ENCODE results near the gene GHITM.
"Not testable (repeated sequence)": the region's sequence is repeated elsewhere in the genome, so short reads cannot be mapped to it uniquely, and the experiment has no call there.

Gene GHITM

GRCh38 chr10:84135836-84136235, 3.5 kb upstream of the GHITM start:
- no peak overlapping the region for H3K4me3 ChIP-seq (ENCODE audit: low read length)
- DNase-seq (ENCODE audit: low read depth), result peak; percentile 14
- TF ChIP-seq, protein P1, sequence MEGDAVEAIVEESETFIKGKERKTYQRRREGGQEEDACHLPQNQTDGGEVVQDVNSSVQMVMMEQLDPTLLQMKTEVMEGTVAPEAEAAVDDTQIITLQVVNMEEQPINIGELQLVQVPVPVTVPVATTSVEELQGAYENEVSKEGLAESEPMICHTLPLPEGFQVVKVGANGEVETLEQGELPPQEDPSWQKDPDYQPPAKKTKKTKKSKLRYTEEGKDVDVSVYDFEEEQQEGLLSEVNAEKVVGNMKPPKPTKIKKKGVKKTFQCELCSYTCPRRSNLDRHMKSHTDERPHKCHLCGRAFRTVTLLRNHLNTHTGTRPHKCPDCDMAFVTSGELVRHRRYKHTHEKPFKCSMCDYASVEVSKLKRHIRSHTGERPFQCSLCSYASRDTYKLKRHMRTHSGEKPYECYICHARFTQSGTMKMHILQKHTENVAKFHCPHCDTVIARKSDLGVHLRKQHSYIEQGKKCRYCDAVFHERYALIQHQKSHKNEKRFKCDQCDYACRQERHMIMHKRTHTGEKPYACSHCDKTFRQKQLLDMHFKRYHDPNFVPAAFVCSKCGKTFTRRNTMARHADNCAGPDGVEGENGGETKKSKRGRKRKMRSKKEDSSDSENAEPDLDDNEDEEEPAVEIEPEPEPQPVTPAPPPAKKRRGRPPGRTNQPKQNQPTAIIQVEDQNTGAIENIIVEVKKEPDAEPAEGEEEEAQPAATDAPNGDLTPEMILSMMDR (IDR thresholded peaks at IDR 0.05; ENCODE audit: insufficient read depth, low read depth, low read length, missing control alignments), result no peak

GRCh38 chr10:84137811-84138210, 1.5 kb upstream of the GHITM start:
- DNase-seq (ENCODE audit: low read depth), result no peak
- TF ChIP-seq, protein P1 (IDR thresholded peaks at IDR 0.05; ENCODE audit: insufficient read depth, low read depth, low read length, missing control alignments), result no peak
- no peak overlapping the region for H3K4me3 ChIP-seq (ENCODE audit: low read length)

DNA sequence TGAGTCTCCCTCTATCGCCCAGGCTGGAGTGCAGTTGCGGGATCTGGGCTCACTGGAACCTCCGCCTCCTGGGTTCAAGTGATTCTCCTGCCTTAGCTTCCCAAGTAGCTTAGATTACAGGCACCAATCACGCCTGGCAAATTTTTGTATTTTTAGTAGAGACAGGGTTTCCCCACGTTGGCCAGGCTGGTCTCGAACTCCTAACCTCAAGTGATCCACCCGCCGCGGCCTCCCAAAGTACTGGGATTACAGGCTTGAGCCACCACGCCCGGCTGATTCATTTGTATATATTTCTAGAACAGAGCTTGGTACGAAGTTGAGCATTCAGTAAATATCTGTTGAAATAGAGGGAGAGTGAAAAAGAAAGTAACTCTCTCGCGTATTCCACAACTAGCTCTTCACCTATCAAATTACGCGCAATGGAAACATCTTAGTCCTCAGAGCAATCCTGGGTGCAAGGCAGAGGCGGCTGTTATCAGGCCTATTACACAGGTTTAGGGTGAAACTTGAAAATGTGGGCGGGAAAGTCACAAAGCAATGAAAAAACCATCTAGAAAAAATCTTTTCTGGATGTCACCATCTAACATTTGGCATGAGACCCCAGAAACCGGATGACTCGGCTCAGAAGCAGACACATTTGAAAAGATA, 707 bp upstream of the GHITM start:
- H3K4me3 ChIP-seq (ENCODE audit: low read length), result peak overlapping the region; percentile 94
- DNase-seq (ENCODE audit: low read depth), result peak; percentile 19
- TF ChIP-seq, protein P1 (IDR thresholded peaks at IDR 0.05; ENCODE audit: insufficient read depth, low read depth, low read length, missing control alignments), result no peak

- DNase-seq (ENCODE audit: low read depth), result peak; percentile 12
- TF ChIP-seq, protein P1 (IDR thresholded peaks at IDR 0.05; ENCODE audit: insufficient read depth, low read depth, low read length, missing control alignments), result no peak
- H3K4me3 ChIP-seq (ENCODE audit: low read length), result peak overlapping the region; percentile 94
Measured at GRCh38 chr10:84140036-84140379, 699 bp downstream of the GHITM start.

DNA sequence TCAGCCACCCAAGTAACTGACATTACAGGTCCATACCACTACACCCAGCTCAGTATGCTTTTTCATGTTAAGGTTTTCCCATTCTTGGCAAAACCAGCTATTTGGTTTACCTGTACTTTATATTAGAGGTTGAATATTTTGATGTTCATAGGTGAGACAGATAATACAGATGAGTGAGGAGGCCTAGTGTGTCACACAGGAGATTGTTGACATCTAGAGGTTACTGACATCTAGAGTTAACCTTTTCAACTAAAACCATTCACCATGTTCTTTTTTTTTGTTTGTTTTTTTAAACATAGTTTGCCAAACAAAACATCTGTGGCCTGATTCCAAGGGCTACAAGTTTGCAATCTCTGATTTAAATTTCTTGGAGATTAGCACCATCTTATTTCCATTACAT, 8.0 kb downstream of the GHITM start:
- H3K4me3 ChIP-seq (ENCODE audit: low read length), result no peak overlapping the region
- no peak for DNase-seq (ENCODE audit: low read depth)
- TF ChIP-seq, protein P1 (IDR thresholded peaks at IDR 0.05; ENCODE audit: insufficient read depth, low read depth, low read length, missing control alignments), result no peak

GRCh38 chr10:84148006-84148597, 8.8 kb downstream of the GHITM start:
- not testable (repeated sequence) for H3K4me3 ChIP-seq (ENCODE audit: low read length)
- peak; percentile 67 for DNase-seq (ENCODE audit: low read depth)
- TF ChIP-seq, protein P1 (IDR thresholded peaks at IDR 0.05; ENCODE audit: insufficient read depth, low read depth, low read length, missing control alignments), result peak; percentile 76

- TF ChIP-seq, protein P1 (IDR thresholded peaks at IDR 0.05; ENCODE audit: insufficient read depth, low read depth, low read length, missing control alignments), result no peak
- no peak for DNase-seq (ENCODE audit: low read depth)
- H3K4me3 ChIP-seq (ENCODE audit: low read length), result no peak overlapping the region
Measured at GRCh38 chr10:84149854-84150253, 10.5 kb downstream of the GHITM start.
